BE2C (cell line): Measurements from ENCODE around the gene KCNJ6.

Source experiments
- DNase-seq: peaks from one replicate; pipeline ENCODE4 v3.0.0-alpha.2; 2020
- H3K27me3 ChIP-seq: fragments of 250-450 bp; sonication (Bioruptor Pico); 2 replicates; pipeline ENCODE4 v1.5.1; 2020; ENCODE audit warnings: mild to moderate bottlenecking
- H3K36me3 ChIP-seq: fragments of 250-450 bp; sonication (Bioruptor Pico); 2 replicates; pipeline ENCODE4 v1.5.1; 2020; ENCODE audit warnings: mild to moderate bottlenecking
- H3K4me1 ChIP-seq: fragments of 250-450 bp; sonication (Bioruptor Pico); 2 replicates; pipeline ENCODE4 v1.5.1; 2020
- H3K4me3 ChIP-seq: 2 replicates; pipeline ENCODE4 v1.5.1; 2011; ENCODE audit warnings: low read depth, low read length
- H3K9me3 ChIP-seq: fragments of 250-450 bp; sonication (Bioruptor Pico); 2 replicates; pipeline ENCODE4 v1.5.1; 2020
- CTCF ChIP-seq: IDR thresholded peaks from 2 replicates; pipeline ENCODE4 v1.5.1; 2012; ENCODE audit warnings: mild to moderate bottlenecking, low read depth, low read length

Gene KCNJ6

GRCh38 chr21:37874904-37875780, 41.1 kb downstream of the KCNJ6 start:
- DNase-seq, result no peak
- H3K36me3 ChIP-seq, result no peaks in the 10 kb centered on the region
- TF ChIP-seq CTCF, result no peak
- no peaks in the 10 kb centered on the region for H3K27me3 ChIP-seq
- H3K4me1 ChIP-seq, result no peaks in the 10 kb centered on the region
- H3K4me3 ChIP-seq, result no peak overlapping the region
- H3K9me3 ChIP-seq, result no peaks in the 10 kb centered on the region

- Histone ChIP-seq H3K27me3 (no peaks in the 10 kb centered on the region), H3K9me3 (no peaks in the 10 kb centered on the region), H3K4me1 (no peaks in the 10 kb centered on the region), H3K4me3 (no peak overlapping the region), H3K36me3 (no peaks in the 10 kb centered on the region)
- TF ChIP-seq CTCF, result no peak
- no peak for DNase-seq
Measured at GRCh38 chr21:37874481-37874880, 41.8 kb downstream of the KCNJ6 start.

- Histone ChIP-seq H3K4me3 (no peak overlapping the region), H3K4me1 (no peaks in the 10 kb centered on the region), H3K27me3 (no peaks in the 10 kb centered on the region), H3K36me3 (no peaks in the 10 kb centered on the region), H3K9me3 (no peaks in the 10 kb centered on the region)
- DNase-seq, result no peak
- TF ChIP-seq CTCF, result no peak
Measured at GRCh38 chr21:37873655-37874054, 42.6 kb downstream of the KCNJ6 start.

GRCh38 chr21:37871121-37871862, 45.0 kb downstream of the KCNJ6 start:
- Histone ChIP-seq H3K4me3 (no peak overlapping the region), H3K27me3 (no peaks in the 10 kb centered on the region), H3K4me1 (no peaks in the 10 kb centered on the region), H3K9me3 (no peaks in the 10 kb centered on the region), H3K36me3 (no peaks in the 10 kb centered on the region)
- TF ChIP-seq CTCF, result no peak
- DNase-seq, result no peak

GRCh38 chr21:37870221-37870620, 46.0 kb downstream of the KCNJ6 start:
- no peaks in the 10 kb centered on the region for H3K27me3 ChIP-seq
- DNase-seq, result no peak
- no peaks in the 10 kb centered on the region for H3K36me3 ChIP-seq
- H3K4me1 ChIP-seq, result no peaks in the 10 kb centered on the region
- no peak for TF ChIP-seq CTCF
- no peaks in the 10 kb centered on the region for H3K9me3 ChIP-seq
- no peak overlapping the region for H3K4me3 ChIP-seq

GRCh38 chr21:37869661-37870060, 46.6 kb downstream of the KCNJ6 start:
- Histone ChIP-seq H3K36me3 (no peaks in the 10 kb centered on the region), H3K27me3 (no peaks in the 10 kb centered on the region), H3K4me3 (no peak overlapping the region), H3K9me3 (no peaks in the 10 kb centered on the region), H3K4me1 (no peaks in the 10 kb centered on the region)
- no peak for DNase-seq
- TF ChIP-seq CTCF, result no peak
